22Rv1 (cell line): ENCODE data around the gene BAHD1.

ENCODE experiments used
- CTCF ChIP-seq: fragments of 450-650 bp; IDR thresholded peaks from 2 replicates; pipeline ENCODE4 v1.5.1; 2017; ENCODE audit warnings: mild to moderate bottlenecking
- ZFX ChIP-seq: fragments of 450-650 bp; IDR thresholded peaks from 2 replicates; pipeline ENCODE4 v1.6.1; 2017; ENCODE audit warnings: antibody characterized with exemption, borderline replicate concordance

DNA sequence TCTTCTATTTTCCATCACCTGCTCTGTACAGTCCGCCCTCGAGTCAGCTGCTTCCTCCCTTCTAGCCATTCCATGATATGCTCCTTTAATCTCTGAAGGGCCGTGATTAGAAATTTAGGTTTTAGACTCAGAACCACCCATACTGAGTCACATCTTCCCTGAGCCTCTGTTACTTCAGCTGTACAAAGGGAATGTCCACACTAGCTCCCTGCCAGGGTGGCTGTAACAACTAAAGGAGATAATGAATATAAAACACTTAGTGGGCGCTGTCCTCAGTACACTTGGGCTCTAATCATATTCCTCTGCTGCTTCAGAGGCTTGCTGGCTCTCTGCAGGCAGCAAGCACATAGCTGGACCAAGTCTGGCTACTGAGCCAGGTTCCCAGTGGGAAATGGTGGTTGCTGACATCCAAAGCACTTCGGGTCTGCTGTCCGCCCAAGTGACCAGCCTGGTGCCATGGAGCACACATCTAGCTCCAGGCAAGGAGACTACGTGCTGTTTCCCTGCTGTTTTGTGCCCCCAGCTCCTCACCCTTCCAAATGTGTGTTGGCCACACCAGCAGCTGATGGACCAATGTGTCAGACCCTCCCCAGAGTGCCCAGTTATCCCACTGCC lies 29.1 kb downstream of the BAHD1 start:
- no peak for TF ChIP-seq CTCF
- TF ChIP-seq ZFX = no peak
